ENCODE results near the gene HIP1R.

Gene HIP1R

DNA sequence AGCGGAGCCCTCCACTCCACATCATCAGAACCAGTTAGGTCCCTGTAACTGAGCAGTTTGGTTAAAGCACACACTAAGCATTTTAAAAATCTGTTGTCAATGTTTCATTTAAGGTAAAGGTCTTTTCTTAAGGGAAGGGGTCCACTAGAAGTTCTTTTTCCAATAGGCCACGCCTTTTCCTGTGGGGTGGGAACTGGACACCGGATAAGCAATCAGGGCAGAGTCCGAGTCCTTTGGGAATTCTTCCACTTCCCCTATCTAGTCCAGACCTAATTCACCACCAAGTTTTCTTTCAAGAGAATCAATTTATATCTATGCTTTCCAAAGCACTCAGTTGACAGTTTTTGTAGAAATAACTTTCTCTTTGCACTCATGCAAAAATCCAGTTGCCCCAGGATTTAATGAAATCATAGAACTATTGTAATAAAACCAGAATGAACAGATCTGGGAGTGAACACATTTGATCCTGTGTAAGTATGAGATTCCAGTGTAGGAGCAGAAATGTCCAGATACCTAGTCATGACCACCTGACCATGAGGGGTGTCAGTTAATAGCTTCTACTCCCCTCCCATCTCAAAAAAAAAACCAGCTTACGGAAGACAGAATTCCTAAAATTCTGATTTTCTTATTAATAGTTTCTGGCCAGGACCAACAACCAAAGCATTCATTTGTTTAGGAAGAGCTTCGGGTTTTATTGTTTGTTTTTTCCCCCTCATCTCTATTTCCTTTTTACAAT lies 49.0 kb downstream of the HIP1R start:
- Histone ChIP-seq H3K27ac (ENCODE audit: low read length) (no peak overlapping the region), H3K4me3 (ENCODE audit: low read depth in 1 of 2, low read length in 2 of 2) (no peak overlapping the region), H4K20me1 (ENCODE audit: insufficient read depth, low read length) (peaks cover 56% of the 10 kb centered on the region), H3K79me2 (ENCODE audit: insufficient read depth, low read length) (peaks cover 85% of the 10 kb centered on the region), H3K4me1 (ENCODE audit: insufficient read depth, low read length) (peaks cover 48% of the 10 kb centered on the region), H3K9ac (ENCODE audit: low read depth, low read length) (no peak overlapping the region), H3K36me3 (ENCODE audit: insufficient read depth, low read length) (no peaks in the 10 kb centered on the region), H3K4me2 (ENCODE audit: insufficient read depth, low read length) (no peak overlapping the region), H3K27me3 (ENCODE audit: insufficient read depth, low read length, poor library complexity) (no peaks in the 10 kb centered on the region), H3K9me3 (ENCODE audit: insufficient read depth, low read length, severe bottlenecking) (no peaks in the 10 kb centered on the region), H2AFZ (ENCODE audit: low read depth, low read length) (no peak overlapping the region)
- ATAC-seq (ENCODE audit: insufficient read depth, low read depth) (no peak), DNase-seq (no peak)
- no peak for TF ChIP-seq EZH2 (IDR thresholded peaks at IDR 0.05; ENCODE audit: borderline replicate concordance, low read depth, low read length, severe bottlenecking)
- TF ChIP-seq CTCF (IDR thresholded peaks at IDR 0.05; ENCODE audit: borderline replicate concordance, extremely low read depth, low read length, poor library complexity, severe bottlenecking) = no peak

GRCh38 chr12:122884860-122885259 lies 49.6 kb downstream of the HIP1R start:
- ATAC-seq (ENCODE audit: insufficient read depth, low read depth) = no peak
- H3K27ac ChIP-seq (ENCODE audit: low read length) = no peak overlapping the region
- H3K9ac ChIP-seq (ENCODE audit: low read depth, low read length) = no peak overlapping the region
- no peaks in the 10 kb centered on the region for H3K36me3 ChIP-seq (ENCODE audit: insufficient read depth, low read length)
- peaks cover 84% of the 10 kb centered on the region for H3K79me2 ChIP-seq (ENCODE audit: insufficient read depth, low read length)
- H3K4me2 ChIP-seq (ENCODE audit: insufficient read depth, low read length) = no peak overlapping the region
- no peak overlapping the region for H3K4me3 ChIP-seq (ENCODE audit: low read depth in 1 of 2, low read length in 2 of 2)
- no peak for DNase-seq
- TF ChIP-seq EZH2 (IDR thresholded peaks at IDR 0.05; ENCODE audit: borderline replicate concordance, low read depth, low read length, severe bottlenecking) = no peak
- TF ChIP-seq CTCF (IDR thresholded peaks at IDR 0.05; ENCODE audit: borderline replicate concordance, extremely low read depth, low read length, poor library complexity, severe bottlenecking) = no peak
- peaks cover 54% of the 10 kb centered on the region for H3K4me1 ChIP-seq (ENCODE audit: insufficient read depth, low read length)
- no peaks in the 10 kb centered on the region for H3K9me3 ChIP-seq (ENCODE audit: insufficient read depth, low read length, severe bottlenecking)
- no peak overlapping the region for H2AFZ ChIP-seq (ENCODE audit: low read depth, low read length)
- H3K27me3 ChIP-seq (ENCODE audit: insufficient read depth, low read length, poor library complexity) = no peaks in the 10 kb centered on the region
- H4K20me1 ChIP-seq (ENCODE audit: insufficient read depth, low read length) = peaks cover 50% of the 10 kb centered on the region

DNA sequence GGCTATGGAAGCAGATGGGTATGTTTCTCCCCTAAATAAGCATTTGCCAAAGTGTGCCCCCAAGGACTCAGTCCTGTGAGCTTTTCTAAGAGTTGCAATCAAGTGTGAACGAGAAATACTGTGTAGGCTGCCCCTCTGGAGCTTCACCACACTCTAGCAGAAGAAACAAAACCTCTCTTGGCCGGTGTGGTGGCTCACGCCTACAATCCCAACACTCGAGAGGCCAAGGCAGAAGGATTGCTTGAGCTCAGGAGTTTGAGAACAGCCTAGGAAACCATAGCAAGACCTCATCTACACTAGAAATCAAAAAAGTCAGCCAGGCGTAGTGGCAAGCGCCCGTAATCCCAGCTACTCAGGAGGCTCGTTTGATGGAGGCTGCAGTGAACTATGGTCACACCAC lies 50.9 kb downstream of the HIP1R start:
- Histone ChIP-seq H3K4me2 (ENCODE audit: insufficient read depth, low read length) (no peak overlapping the region), H3K79me2 (ENCODE audit: insufficient read depth, low read length) (peaks cover 84% of the 10 kb centered on the region), H3K4me3 (ENCODE audit: low read depth in 1 of 2, low read length in 2 of 2) (no peak overlapping the region)

More for the DNA sequence above, 50.9 kb downstream of the HIP1R start:
- Histone ChIP-seq H2AFZ (ENCODE audit: low read depth, low read length) (no peak overlapping the region), H3K27me3 (ENCODE audit: insufficient read depth, low read length, poor library complexity) (no peaks in the 10 kb centered on the region), H3K9ac (ENCODE audit: low read depth, low read length) (no peak overlapping the region), H3K4me1 (ENCODE audit: insufficient read depth, low read length) (peaks cover 68% of the 10 kb centered on the region), H3K9me3 (ENCODE audit: insufficient read depth, low read length, severe bottlenecking) (no peaks in the 10 kb centered on the region), H4K20me1 (ENCODE audit: insufficient read depth, low read length) (peaks cover 42% of the 10 kb centered on the region), H3K36me3 (ENCODE audit: insufficient read depth, low read length) (no peaks in the 10 kb centered on the region), H3K27ac (ENCODE audit: low read length) (peak overlapping the region; percentile 74)
- TF ChIP-seq CTCF (IDR thresholded peaks at IDR 0.05; ENCODE audit: borderline replicate concordance, extremely low read depth, low read length, poor library complexity, severe bottlenecking) (no peak), EZH2 (IDR thresholded peaks at IDR 0.05; ENCODE audit: borderline replicate concordance, low read depth, low read length, severe bottlenecking) (no peak)
- DNase-seq = no peak
- no peak for ATAC-seq (ENCODE audit: insufficient read depth, low read depth)

Measured in DND-41 (cell line).